GM10266 (cell line): ENCODE results near the gene PARD3.

Experiments used
- DNase-seq: peaks from one replicate; pipeline ENCODE4 v3.0.0; 2012; ENCODE audit errors: extremely low spot score
- TF ChIP-seq, protein P1 (sequence below): IDR thresholded peaks from 2 replicates; pipeline ENCODE4 v1.5.1; 2012; ENCODE audit warnings: mild to moderate bottlenecking, low read depth; ENCODE audit not compliant: control insufficient read depth, insufficient read depth; ENCODE audit errors: missing control alignments

PARD3 gene

DNA sequence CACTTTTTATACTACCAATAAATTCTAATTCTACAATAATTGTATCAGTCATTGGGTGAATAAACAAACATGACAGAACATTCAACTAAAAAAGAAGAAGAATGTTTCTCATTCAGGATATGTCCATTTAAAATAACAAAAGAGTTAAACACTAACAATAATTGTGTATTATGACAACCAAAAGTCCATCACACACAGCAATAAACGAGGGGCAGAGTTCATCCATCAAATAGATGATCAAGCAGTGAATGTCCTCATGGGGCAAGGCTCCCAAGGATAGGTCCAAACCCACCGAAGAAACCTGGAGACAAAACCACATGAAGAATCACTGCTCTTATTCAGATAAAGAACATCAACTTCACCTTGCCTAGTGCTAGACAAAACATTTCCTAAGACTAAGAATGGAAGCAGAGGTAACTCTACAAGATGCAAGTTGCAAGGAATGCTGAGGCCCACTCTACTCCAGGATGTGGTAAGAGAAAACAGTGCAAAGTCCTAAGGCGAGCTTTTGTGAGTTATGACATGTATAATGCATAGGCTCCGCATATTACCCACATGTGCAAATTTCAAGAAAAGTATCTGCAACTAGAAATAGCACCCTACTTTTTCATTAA is 115.1 kb downstream of the PARD3 start:
- TF ChIP-seq, protein P1, sequence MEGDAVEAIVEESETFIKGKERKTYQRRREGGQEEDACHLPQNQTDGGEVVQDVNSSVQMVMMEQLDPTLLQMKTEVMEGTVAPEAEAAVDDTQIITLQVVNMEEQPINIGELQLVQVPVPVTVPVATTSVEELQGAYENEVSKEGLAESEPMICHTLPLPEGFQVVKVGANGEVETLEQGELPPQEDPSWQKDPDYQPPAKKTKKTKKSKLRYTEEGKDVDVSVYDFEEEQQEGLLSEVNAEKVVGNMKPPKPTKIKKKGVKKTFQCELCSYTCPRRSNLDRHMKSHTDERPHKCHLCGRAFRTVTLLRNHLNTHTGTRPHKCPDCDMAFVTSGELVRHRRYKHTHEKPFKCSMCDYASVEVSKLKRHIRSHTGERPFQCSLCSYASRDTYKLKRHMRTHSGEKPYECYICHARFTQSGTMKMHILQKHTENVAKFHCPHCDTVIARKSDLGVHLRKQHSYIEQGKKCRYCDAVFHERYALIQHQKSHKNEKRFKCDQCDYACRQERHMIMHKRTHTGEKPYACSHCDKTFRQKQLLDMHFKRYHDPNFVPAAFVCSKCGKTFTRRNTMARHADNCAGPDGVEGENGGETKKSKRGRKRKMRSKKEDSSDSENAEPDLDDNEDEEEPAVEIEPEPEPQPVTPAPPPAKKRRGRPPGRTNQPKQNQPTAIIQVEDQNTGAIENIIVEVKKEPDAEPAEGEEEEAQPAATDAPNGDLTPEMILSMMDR = no peak

DNA sequence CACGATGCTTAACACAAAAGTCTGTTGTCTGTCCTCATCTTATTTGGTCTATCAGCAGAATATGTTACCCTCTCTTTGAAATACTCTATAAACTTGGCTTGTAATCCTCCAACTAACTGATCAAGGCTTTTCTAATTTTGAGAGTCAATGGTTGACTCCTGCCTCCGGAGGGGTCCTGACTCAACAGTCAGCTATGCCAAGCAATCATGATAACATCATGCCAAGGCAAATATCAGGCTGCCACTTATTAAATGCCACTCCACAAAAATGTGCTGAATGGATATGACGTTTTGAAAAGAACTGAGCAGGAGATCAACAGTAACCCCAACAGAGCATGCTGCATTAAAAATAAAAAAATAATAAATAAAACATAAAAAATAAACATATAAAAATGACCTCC is 116.1 kb downstream of the PARD3 start:
- no peak for DNase-seq
- TF ChIP-seq, protein P1 = no peak

More for the DNA sequence above, 115.1 kb downstream of the PARD3 start:
- no peak for DNase-seq

DNA sequence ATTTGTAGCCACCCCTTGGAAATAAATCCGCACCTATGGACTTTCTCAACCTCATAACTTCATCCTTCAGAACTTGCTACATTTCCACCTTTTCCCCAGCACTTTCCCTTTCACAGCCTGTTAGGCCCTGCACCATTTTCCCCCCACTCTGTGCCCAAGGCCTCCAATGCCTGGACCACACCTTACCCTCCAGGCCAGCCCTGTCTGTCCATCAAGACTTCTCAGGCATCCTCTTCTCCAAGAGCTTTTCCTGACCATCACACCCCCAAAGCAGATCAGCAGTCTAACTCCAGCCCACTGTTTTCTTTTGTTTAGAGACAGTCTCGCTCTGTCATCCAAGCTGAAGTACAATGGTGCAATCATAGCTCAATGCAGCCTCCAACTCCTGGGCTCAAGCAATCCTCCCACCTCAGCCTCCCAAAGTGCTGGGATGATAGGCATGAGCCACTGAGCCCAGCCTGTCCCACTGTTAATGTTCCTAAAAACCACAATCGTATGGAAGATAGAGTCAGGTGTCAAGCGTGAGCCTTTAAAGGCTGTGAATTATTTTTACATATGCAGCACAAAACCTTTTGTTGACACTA is 116.8 kb downstream of the PARD3 start:
- no peak for DNase-seq
- TF ChIP-seq, protein P1 = no peak

GRCh38 chr10:34697351-34698247 is 117.5 kb downstream of the PARD3 start:
- DNase-seq = no peak
- TF ChIP-seq, protein P1 = no peak

GRCh38 chr10:34696423-34696822 is 118.7 kb downstream of the PARD3 start:
- TF ChIP-seq, protein P1 = no peak
- no peak for DNase-seq

- no peak for DNase-seq
- TF ChIP-seq, protein P1 = no peak
Observed at GRCh38 chr10:34690383-34691049, 124.6 kb downstream of the PARD3 start.

DNA sequence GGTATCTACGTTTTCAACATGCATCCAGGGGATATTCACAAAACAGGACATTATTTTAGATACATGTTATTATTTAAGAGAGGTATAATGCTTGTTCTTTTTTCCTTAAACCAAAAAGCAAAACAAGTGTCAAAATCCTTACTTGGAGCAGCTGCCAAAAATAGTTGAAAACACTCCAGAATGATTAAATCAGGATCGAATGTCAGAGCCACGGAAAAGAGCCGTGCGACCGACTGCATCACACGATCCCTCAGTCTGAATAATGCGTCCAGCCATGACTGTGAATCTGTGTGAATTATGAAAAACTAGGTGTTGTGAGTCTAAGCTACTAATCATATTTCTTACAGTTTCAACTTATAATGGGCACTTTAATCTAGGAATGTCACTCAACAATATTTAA is 126.0 kb downstream of the PARD3 start:
- TF ChIP-seq, protein P1 = no peak

More for the DNA sequence above, 126.0 kb downstream of the PARD3 start:
- DNase-seq = no peak
